GM20431 (cell line): ENCODE measurements around the gene MLX.

Experiments used
- in situ Hi-C: fragments of 300-500 bp; cut with MseI, MboI; formaldehyde crosslinking; loops from one replicate; pipeline ENCODE4 v1.15.0; 2020; ENCODE audit warnings: low sequenced_read_pairs; ENCODE audit not compliant: unreplicated experiment

The MLX gene

GRCh38 chr17:42573095-42573494 lies 6.2 kb downstream of the MLX start:
- in situ Hi-C loops: loop anchor here (10.0 kb wide), 1 partner anchor 112 kb away; the partner anchor contains the start of genes CCR10 and CNTNAP1

GRCh38 chr17:42574463-42574862 lies 7.6 kb downstream of the MLX start:
- in situ Hi-C loops: loop anchor here (10.0 kb wide), 1 partner anchor 110 kb away; the partner anchor contains the start of genes CCR10 and CNTNAP1

GRCh38 chr17:42577140-42577531 lies 10.2 kb downstream of the MLX start:
- in situ Hi-C loops: loop anchor here (10.0 kb wide), 1 partner anchor 108 kb away; the partner anchor contains the start of genes CCR10 and CNTNAP1

- in situ Hi-C loops: loop anchor here (10.0 kb wide), 1 partner anchor 107 kb away; the partner anchor contains the start of genes CCR10 and CNTNAP1
Observed at GRCh38 chr17:42577532-42578281, 10.8 kb downstream of the MLX start, which contains the start of gene PSMC3IP. TSS of gene PSMC3IP (minus strand) at chr17:42577729. CDS start at chr17:42577686, 43 bp downstream.

- in situ Hi-C loops: loop anchor here (10.0 kb wide), 1 partner anchor 106 kb away; the partner anchor contains the start of genes CCR10 and CNTNAP1
Observed at GRCh38 chr17:42578282-42578869, 11.5 kb downstream of the MLX start.

GRCh38 chr17:42579794-42580551 lies 13.1 kb downstream of the MLX start:
- in situ Hi-C loops: loop anchor here (10.0 kb wide), 1 partner anchor 105 kb away; the partner anchor contains the start of genes CCR10 and CNTNAP1

GRCh38 chr17:42581744-42582270 lies 14.9 kb downstream of the MLX start:
- in situ Hi-C loops: no loop called here

- in situ Hi-C loops: no loop called here
Observed at GRCh38 chr17:42584880-42585279, 18.0 kb downstream of the MLX start.

- in situ Hi-C loops: no loop called here
Observed at GRCh38 chr17:42585353-42585752, 18.5 kb downstream of the MLX start.

GRCh38 chr17:42586514-42587230 lies 19.8 kb downstream of the MLX start:
- in situ Hi-C loops: no loop called here

GRCh38 chr17:42590886-42591285 lies 24.0 kb downstream of the MLX start:
- in situ Hi-C loops: no loop called here

GRCh38 chr17:42591411-42591810 lies 24.5 kb downstream of the MLX start:
- in situ Hi-C loops: no loop called here

GRCh38 chr17:42596386-42596785 lies 29.5 kb downstream of the MLX start:
- in situ Hi-C loops: no loop called here

- in situ Hi-C loops: no loop called here
Observed at GRCh38 chr17:42598905-42599304, 32.0 kb downstream of the MLX start.

- in situ Hi-C loops: no loop called here
Observed at GRCh38 chr17:42603318-42603717, 36.4 kb downstream of the MLX start.

- in situ Hi-C loops: no loop called here
Observed at GRCh38 chr17:42607769-42608168, 40.9 kb downstream of the MLX start.

- in situ Hi-C loops: no loop called here
Observed at GRCh38 chr17:42608305-42609181, 41.6 kb downstream of the MLX start.

GRCh38 chr17:42609182-42609813 lies 42.4 kb downstream of the MLX start, which contains the start of the genes RETREG3 and TUBG1:
TSS of gene RETREG3 (minus strand) at chr17:42609374. CDS start at chr17:42609324, 50 bp downstream.
TSS of gene TUBG1 (plus strand) at chr17:42609683. CDS start at chr17:42609738, 55 bp downstream.
- in situ Hi-C loops: no loop called here
